Activated CD4-positive, alpha-beta memory T cell treated with anti-CD3 and anti-CD28 coated beads, Interleukin-2, amount 10 ng/mL, durations not matched to agents 7 days and 5 days (primary cell): ENCODE results near the gene NDN. TPM values are rescaled to one million over a fixed set of nuclear protein-coding genes. Genes with fewer than 3 reads are reported as not detected.
"Not testable (repeated sequence)": the region's sequence is repeated elsewhere in the genome, so short reads cannot be mapped to it uniquely, and the experiment has no call there.

Source experiments
- CTCF ChIA-PET: fragments of 350-600 bp; sonication (Branson Sonifier 250); formaldehyde crosslinking; loops from one replicate; lab custom pipeline; 2021; ENCODE audit warnings: antibody characterized with exemption, inconsistent platforms; lab: Charles Lee
- POLR2A ChIA-PET: fragments of 350-600 bp; sonication (Branson Sonifier 250); formaldehyde crosslinking; loops from one replicate; lab custom pipeline; 2021; ENCODE audit warnings: antibody characterized with exemption; lab: Charles Lee
- DNase-seq: peaks from one replicate; pipeline ENCODE4 v3.0.0-alpha.2; 2020
- H3K27ac Mint-ChIP-seq: one replicate; pipeline ENCODE4 v1.8.0; 2021; ENCODE audit warnings: mild to moderate bottlenecking, mixed read lengths
- H3K27me3 Mint-ChIP-seq: one replicate; pipeline ENCODE4 v1.8.0; 2021; ENCODE audit warnings: mixed read lengths
- H3K36me3 Mint-ChIP-seq: one replicate; pipeline ENCODE4 v1.8.0; 2021; ENCODE audit warnings: low read depth, mixed read lengths
- H3K4me1 Mint-ChIP-seq: one replicate; pipeline ENCODE4 v1.8.0; 2021; ENCODE audit warnings: mixed read lengths
- H3K4me3 Mint-ChIP-seq: one replicate; pipeline ENCODE4 v1.8.0; 2021; ENCODE audit warnings: mild to moderate bottlenecking, mixed read lengths
- H3K9me3 Mint-ChIP-seq: one replicate; pipeline ENCODE4 v1.8.0; 2021; ENCODE audit warnings: mixed read lengths
- total RNA-seq, 2 experiments: library from RNA; stranded (reverse); gene quantifications; one replicate each; pipeline ENCODE4 v1.2.3, GENCODE V29; 2021

Gene NDN, protein sequence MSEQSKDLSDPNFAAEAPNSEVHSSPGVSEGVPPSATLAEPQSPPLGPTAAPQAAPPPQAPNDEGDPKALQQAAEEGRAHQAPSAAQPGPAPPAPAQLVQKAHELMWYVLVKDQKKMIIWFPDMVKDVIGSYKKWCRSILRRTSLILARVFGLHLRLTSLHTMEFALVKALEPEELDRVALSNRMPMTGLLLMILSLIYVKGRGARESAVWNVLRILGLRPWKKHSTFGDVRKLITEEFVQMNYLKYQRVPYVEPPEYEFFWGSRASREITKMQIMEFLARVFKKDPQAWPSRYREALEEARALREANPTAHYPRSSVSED
- total RNA-seq = 1 to 10 TPM; 1.7 to 2.8 TPM

GRCh38 chr15:23687143-23687470 lies at the start of gene NDN:
Gene NDN, minus strand, starts transcription at chr15:23687305. Its CDS starts 88 bp downstream, at chr15:23687217.
- Mint-ChIP-seq H3K27ac (no peak within 1 kb of the TSS), H3K27me3 (peaks cover 3% of the 10 kb centered on the region), H3K9me3 (peaks cover 7% of the 10 kb centered on the region), H3K4me3 (peak within 1 kb of the TSS; percentile 13), H3K4me1 (no peaks in the 10 kb centered on the region), H3K36me3 (no peaks in the 10 kb centered on the region)
- peak; percentile 17 for DNase-seq
- ChIA-PET POLR2A (no interaction called here), CTCF (no interaction called here)

DNA sequence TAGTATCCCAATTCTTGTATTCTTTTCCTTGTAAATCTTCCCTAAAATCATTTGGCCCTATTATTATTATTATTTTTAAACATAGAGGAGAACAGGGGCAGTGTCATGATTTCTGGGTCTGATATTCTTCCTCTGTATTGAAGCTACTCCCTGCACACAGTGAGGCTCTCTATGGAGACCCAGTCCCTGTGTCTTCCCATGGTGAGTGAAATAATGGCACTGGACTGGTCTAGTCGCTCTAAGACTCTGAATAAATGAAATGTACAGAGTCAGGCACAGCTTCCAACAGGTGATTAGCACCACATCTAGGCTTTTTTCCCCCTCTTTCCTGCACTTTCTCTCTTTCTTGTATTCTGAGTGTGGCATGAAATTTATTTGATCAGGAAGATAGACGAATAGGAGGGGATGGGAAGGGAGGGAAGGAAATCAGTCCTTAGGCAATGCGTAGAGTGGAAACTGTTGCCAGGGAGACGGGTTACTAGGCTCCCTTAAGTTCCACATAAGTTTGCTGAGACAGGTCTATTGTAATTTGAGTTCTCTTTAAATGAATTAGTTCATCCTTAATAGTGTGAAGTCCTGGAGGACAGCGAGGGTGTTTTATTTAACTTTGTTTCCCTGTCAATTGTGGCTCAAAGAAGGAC lies 49.0 kb upstream of the NDN start:
- H3K36me3 Mint-ChIP-seq = no peaks in the 10 kb centered on the region
- H3K27me3 Mint-ChIP-seq = no peaks in the 10 kb centered on the region
- H3K4me3 Mint-ChIP-seq = no peak overlapping the region
- peaks cover 7% of the 10 kb centered on the region for H3K9me3 Mint-ChIP-seq
- H3K27ac Mint-ChIP-seq = no peak overlapping the region
- no peaks in the 10 kb centered on the region for H3K4me1 Mint-ChIP-seq
- CTCF ChIA-PET = no interaction called here
- no peak for DNase-seq
- POLR2A ChIA-PET = no interaction called here

- ChIA-PET CTCF (no interaction called here), POLR2A (no interaction called here)
- Mint-ChIP-seq H3K4me1 (no peaks in the 10 kb centered on the region), H3K9me3 (peaks cover 7% of the 10 kb centered on the region), H3K36me3 (no peaks in the 10 kb centered on the region), H3K27ac (no peak overlapping the region), H3K4me3 (no peak overlapping the region), H3K27me3 (no peaks in the 10 kb centered on the region)
- DNase-seq = no peak
Measured at GRCh38 chr15:23734862-23735261, 47.8 kb upstream of the NDN start.

DNA sequence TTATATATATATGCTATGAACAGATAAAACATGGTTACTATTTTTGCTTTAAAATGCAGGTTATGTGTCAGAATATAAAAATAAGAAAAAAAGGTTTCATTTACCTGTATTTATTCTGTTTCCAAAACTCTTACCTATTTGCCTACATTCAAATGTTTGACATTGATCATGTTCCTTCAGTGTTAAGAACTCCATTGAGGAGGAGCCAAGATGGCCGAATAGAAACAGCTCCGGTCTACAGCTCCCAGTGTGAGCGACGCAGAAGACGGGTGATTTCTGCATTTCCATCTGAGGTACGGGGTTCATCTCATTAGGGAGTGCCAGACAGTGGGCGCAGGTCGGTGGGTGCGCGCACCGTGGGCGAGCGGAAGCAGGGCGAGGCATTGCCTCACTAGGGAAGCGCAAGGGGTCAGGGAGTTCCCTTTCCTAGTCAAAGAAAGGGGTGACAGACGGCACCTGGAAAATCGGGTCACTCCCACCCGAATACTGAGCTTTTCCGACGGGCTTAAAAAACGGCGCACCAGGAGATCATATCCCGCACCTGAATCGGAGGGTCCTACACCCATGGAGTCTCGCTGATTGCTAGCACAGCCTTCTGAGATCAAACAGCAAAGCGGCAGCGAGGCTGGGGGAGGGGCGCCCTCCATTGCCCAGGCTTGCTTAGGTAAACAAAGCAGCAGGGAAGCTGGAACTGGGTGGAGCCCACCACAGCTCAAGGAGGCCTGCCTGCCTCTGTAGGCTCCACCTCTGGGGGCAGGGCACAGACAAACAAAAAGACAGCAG lies 27.0 kb upstream of the NDN start:
- POLR2A ChIA-PET, H3K4me3 Mint-ChIP-seq, CTCF ChIA-PET: not testable (repeated sequence)

DNA sequence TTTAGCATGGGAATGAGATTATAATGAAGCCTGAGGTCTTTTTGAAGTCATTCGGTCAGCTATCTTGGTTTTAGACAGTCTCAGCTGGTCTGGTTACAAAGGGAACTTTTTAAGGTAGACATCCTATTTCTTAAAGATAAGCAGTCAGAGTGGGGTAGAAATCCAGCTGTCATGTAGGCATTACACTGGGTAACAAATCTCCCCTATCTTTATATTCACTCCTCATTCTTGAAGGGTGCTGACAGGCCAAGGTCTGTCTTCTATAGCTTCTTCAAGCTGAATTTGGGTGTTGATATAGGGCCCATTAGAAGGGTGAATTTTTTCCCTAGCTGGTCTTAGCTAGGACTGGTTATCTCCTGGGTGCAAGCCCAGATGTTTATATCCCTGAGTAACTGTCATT lies 21.2 kb upstream of the NDN start:
- Mint-ChIP-seq H3K36me3 (no peaks in the 10 kb centered on the region), H3K27ac (no peak overlapping the region), H3K27me3 (no peaks in the 10 kb centered on the region), H3K4me1 (no peaks in the 10 kb centered on the region), H3K4me3 (no peak overlapping the region), H3K9me3 (peaks cover 6% of the 10 kb centered on the region)
- ChIA-PET POLR2A (no interaction called here), CTCF (no interaction called here)
- no peak for DNase-seq

More for the DNA sequence above, 27.0 kb upstream of the NDN start:
- H3K27ac Mint-ChIP-seq, DNase-seq, H3K4me1 Mint-ChIP-seq, H3K36me3 Mint-ChIP-seq, H3K9me3 Mint-ChIP-seq, H3K27me3 Mint-ChIP-seq: not testable (repeated sequence)

DNA sequence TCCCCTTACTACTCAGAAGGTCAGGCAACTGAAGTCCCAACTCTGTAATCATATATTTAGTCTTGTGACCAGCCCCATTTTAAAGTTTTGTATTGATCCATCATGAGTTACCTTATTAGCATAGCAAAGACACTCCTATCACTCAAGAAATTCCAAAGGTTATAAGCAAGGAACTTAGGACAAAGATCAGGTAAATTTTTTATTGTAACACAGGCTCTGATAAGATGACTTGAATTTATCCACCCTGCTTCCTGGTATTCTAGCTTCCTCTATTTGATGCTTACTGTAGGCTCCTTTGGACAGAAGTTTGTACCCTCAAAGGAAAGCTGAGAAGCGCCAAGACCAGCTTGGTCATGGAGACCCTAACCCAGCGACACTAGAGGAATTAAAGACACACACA lies 8.2 kb upstream of the NDN start:
- CTCF ChIA-PET = no interaction called here
- Mint-ChIP-seq H3K27me3 (no peaks in the 10 kb centered on the region), H3K36me3 (no peaks in the 10 kb centered on the region), H3K4me1 (no peaks in the 10 kb centered on the region), H3K27ac (no peak overlapping the region), H3K4me3 (no peak overlapping the region), H3K9me3 (no peaks in the 10 kb centered on the region)
- POLR2A ChIA-PET = no interaction called here
- no peak for DNase-seq

DNA sequence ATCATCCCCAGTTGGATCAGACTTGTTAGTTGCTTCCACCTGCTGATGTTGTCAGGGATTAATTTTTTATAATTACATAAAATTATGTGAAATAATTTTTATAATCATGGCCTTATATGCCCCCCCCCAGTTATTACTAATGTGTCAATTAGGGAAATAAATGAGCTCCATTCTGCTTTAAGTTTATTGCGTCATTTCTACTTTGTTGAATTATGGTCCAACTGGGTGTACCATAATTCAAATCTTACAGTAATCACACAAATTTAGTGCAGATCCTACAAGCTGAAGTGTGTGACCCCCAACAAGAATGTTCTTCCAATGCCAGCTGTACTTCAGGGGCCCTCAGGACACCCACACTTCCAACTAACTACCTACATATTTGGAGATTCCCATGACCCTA lies 7.5 kb upstream of the NDN start:
- Mint-ChIP-seq H3K9me3 (no peaks in the 10 kb centered on the region), H3K4me3 (no peak overlapping the region), H3K27me3 (no peaks in the 10 kb centered on the region), H3K4me1 (no peaks in the 10 kb centered on the region), H3K36me3 (no peaks in the 10 kb centered on the region), H3K27ac (no peak overlapping the region)
- POLR2A ChIA-PET = no interaction called here
- CTCF ChIA-PET = no interaction called here
- no peak for DNase-seq

DNA sequence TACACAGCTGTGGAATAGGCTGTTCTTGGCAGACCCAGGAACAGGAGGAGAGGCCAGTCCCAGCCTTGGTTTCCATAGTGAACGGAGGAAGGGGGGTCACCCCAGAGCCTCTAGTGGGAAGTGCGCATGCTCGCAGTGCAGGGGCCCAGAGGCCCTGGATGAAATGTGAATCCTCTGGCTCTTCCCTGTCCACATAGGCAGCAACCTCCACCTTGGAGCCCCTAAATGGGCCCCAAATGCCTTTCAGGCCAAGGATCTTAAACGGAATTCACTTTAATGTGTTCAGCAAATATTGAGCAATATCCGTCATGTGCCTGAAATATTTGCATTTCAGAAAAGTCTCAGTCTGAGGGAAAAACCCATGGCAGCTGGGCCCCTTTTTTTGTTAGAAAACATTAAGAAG lies 3.3 kb upstream of the NDN start:
- no peak for DNase-seq
- Mint-ChIP-seq H3K4me1 (no peaks in the 10 kb centered on the region), H3K4me3 (no peak overlapping the region), H3K9me3 (peaks cover 6% of the 10 kb centered on the region), H3K36me3 (no peaks in the 10 kb centered on the region), H3K27ac (no peak overlapping the region), H3K27me3 (peaks cover 3% of the 10 kb centered on the region)
- CTCF ChIA-PET = no interaction called here
- POLR2A ChIA-PET = no interaction called here

- Mint-ChIP-seq H3K4me3 (no peak overlapping the region), H3K27ac (no peak overlapping the region), H3K27me3 (peaks cover 3% of the 10 kb centered on the region), H3K4me1 (no peaks in the 10 kb centered on the region), H3K36me3 (no peaks in the 10 kb centered on the region), H3K9me3 (peaks cover 7% of the 10 kb centered on the region)
- POLR2A ChIA-PET = no interaction called here
- CTCF ChIA-PET = no interaction called here
- DNase-seq = no peak
Measured at GRCh38 chr15:23690015-23690414, 2.9 kb upstream of the NDN start.

GRCh38 chr15:23686466-23687142 lies 501 bp downstream of the NDN start:
- H3K4me3 Mint-ChIP-seq = no peak overlapping the region
- ChIA-PET POLR2A (no interaction called here), CTCF (no interaction called here)
- H3K4me1 Mint-ChIP-seq = no peaks in the 10 kb centered on the region
- peaks cover 3% of the 10 kb centered on the region for H3K27me3 Mint-ChIP-seq
- no peak overlapping the region for H3K27ac Mint-ChIP-seq
- peaks cover 7% of the 10 kb centered on the region for H3K9me3 Mint-ChIP-seq
- no peaks in the 10 kb centered on the region for H3K36me3 Mint-ChIP-seq
- DNase-seq = no peak

DNA sequence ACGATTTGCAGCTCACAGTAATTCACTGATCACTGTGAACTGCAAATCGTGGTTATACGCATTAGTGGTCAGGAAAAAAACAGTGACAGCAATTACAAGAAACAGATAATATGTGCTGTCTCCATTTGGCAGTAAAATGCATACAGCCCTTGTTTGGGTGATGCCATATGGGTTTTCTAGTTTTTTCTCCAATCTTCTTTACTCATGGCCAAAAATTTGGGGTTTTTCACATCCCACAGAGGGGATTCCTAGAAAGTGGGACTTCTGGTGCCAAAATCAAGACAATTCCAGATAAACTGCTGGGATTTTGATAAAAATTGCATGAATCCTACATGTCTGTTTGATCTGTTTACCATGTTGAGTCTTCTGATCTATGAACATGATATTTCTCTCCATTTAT lies 15.6 kb downstream of the NDN start:
- Mint-ChIP-seq H3K36me3 (no peaks in the 10 kb centered on the region), H3K4me1 (no peaks in the 10 kb centered on the region), H3K27ac (no peak overlapping the region), H3K9me3 (no peaks in the 10 kb centered on the region), H3K27me3 (no peaks in the 10 kb centered on the region), H3K4me3 (no peak overlapping the region)
- ChIA-PET CTCF (no interaction called here), POLR2A (no interaction called here)
- no peak for DNase-seq

GRCh38 chr15:23670970-23671369 lies 16.1 kb downstream of the NDN start:
- Mint-ChIP-seq H3K27me3 (no peaks in the 10 kb centered on the region), H3K9me3 (no peaks in the 10 kb centered on the region), H3K4me1 (no peaks in the 10 kb centered on the region), H3K36me3 (no peaks in the 10 kb centered on the region), H3K4me3 (no peak overlapping the region), H3K27ac (no peak overlapping the region)
- POLR2A ChIA-PET = no interaction called here
- CTCF ChIA-PET = no interaction called here
- DNase-seq = no peak

DNA sequence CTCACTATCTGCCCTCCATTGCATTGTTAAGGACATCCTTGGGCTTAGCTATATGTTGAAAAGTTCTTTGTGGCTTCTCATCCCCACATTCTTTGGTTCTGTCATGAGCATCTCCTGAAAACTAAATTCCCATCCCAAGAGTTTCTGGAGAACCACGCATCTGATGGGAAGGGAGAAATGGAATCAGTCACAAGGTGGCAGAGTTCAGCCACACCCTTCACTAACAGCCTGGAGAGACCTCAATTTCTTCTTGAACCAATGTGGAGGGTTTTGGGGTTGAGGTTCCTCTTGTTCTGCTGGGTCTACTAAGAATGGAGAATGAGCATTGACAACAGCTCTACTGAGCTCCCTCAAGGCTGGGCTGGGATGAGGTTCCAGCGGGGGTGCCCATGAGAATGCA lies 23.9 kb downstream of the NDN start:
- CTCF ChIA-PET = no interaction called here

More for the DNA sequence above, 23.9 kb downstream of the NDN start:
- no peak overlapping the region for H3K4me3 Mint-ChIP-seq
- POLR2A ChIA-PET = no interaction called here
- DNase-seq = no peak
- no peaks in the 10 kb centered on the region for H3K27me3 Mint-ChIP-seq
- H3K9me3 Mint-ChIP-seq = no peaks in the 10 kb centered on the region
- no peak overlapping the region for H3K27ac Mint-ChIP-seq
- H3K36me3 Mint-ChIP-seq = no peaks in the 10 kb centered on the region
- no peaks in the 10 kb centered on the region for H3K4me1 Mint-ChIP-seq
